ENCODE measurements around the gene PLCB1.

Gene PLCB1

GRCh38 chr20:8786383-8786782, 654.3 kb downstream of the PLCB1 start:
- TF ChIP-seq CTCF (IDR thresholded peaks at IDR 0.05; ENCODE audit: low read depth, low read length): no peak
- no peak overlapping the region for H3K27ac ChIP-seq
- H3K27me3 ChIP-seq (ENCODE audit: insufficient read depth, low read depth, severe bottlenecking): no peaks in the 10 kb centered on the region
- no peaks in the 10 kb centered on the region for H3K36me3 ChIP-seq
- H3K9me3 ChIP-seq (ENCODE audit: severe bottlenecking): no peaks in the 10 kb centered on the region
- no peak overlapping the region for H3K4me3 ChIP-seq (ENCODE audit: low read depth, low read length)
- DNase-seq: no peak

- Histone ChIP-seq H3K4me3 (ENCODE audit: low read depth, low read length) (no peak overlapping the region), H3K27me3 (ENCODE audit: insufficient read depth, low read depth, severe bottlenecking) (no peaks in the 10 kb centered on the region), H3K27ac (no peak overlapping the region), H3K9me3 (ENCODE audit: severe bottlenecking) (no peaks in the 10 kb centered on the region), H3K36me3 (no peaks in the 10 kb centered on the region)
- no peak for DNase-seq
- no peak for TF ChIP-seq CTCF (IDR thresholded peaks at IDR 0.05; ENCODE audit: low read depth, low read length)
These were observed 655.0 kb downstream of the PLCB1 start for GRCh38 chr20:8787090-8787489.

- no peak overlapping the region for H3K27ac ChIP-seq
- DNase-seq: no peak
- H3K27me3 ChIP-seq (ENCODE audit: insufficient read depth, low read depth, severe bottlenecking): no peaks in the 10 kb centered on the region
- no peaks in the 10 kb centered on the region for H3K9me3 ChIP-seq (ENCODE audit: severe bottlenecking)
- TF ChIP-seq CTCF (IDR thresholded peaks at IDR 0.05; ENCODE audit: low read depth, low read length): no peak
- no peaks in the 10 kb centered on the region for H3K36me3 ChIP-seq
- no peak overlapping the region for H3K4me3 ChIP-seq (ENCODE audit: low read depth, low read length)
These were observed 656.2 kb downstream of the PLCB1 start for GRCh38 chr20:8788275-8788674.

GRCh38 chr20:8788831-8789230, 656.8 kb downstream of the PLCB1 start:
- Histone ChIP-seq H3K4me3 (ENCODE audit: low read depth, low read length) (no peak overlapping the region), H3K9me3 (ENCODE audit: severe bottlenecking) (no peaks in the 10 kb centered on the region), H3K27me3 (ENCODE audit: insufficient read depth, low read depth, severe bottlenecking) (no peaks in the 10 kb centered on the region), H3K36me3 (no peaks in the 10 kb centered on the region), H3K27ac (no peak overlapping the region)
- TF ChIP-seq CTCF (IDR thresholded peaks at IDR 0.05; ENCODE audit: low read depth, low read length): no peak
- no peak for DNase-seq

GRCh38 chr20:8790442-8791074, 658.5 kb downstream of the PLCB1 start:
- Histone ChIP-seq H3K27me3 (ENCODE audit: insufficient read depth, low read depth, severe bottlenecking) (no peaks in the 10 kb centered on the region), H3K4me3 (ENCODE audit: low read depth, low read length) (no peak overlapping the region), H3K36me3 (no peaks in the 10 kb centered on the region), H3K27ac (no peak overlapping the region), H3K9me3 (ENCODE audit: severe bottlenecking) (no peaks in the 10 kb centered on the region)
- TF ChIP-seq CTCF (IDR thresholded peaks at IDR 0.05; ENCODE audit: low read depth, low read length): peak; percentile 85
- peak; percentile 38 for DNase-seq

GRCh38 chr20:8795404-8795803, 663.3 kb downstream of the PLCB1 start:
- DNase-seq: no peak
- Histone ChIP-seq H3K36me3 (no peaks in the 10 kb centered on the region), H3K27me3 (ENCODE audit: insufficient read depth, low read depth, severe bottlenecking) (no peaks in the 10 kb centered on the region), H3K4me3 (ENCODE audit: low read depth, low read length) (no peak overlapping the region), H3K9me3 (ENCODE audit: severe bottlenecking) (no peaks in the 10 kb centered on the region), H3K27ac (no peak overlapping the region)
- TF ChIP-seq CTCF (IDR thresholded peaks at IDR 0.05; ENCODE audit: low read depth, low read length): no peak
